K562 (cell line): ENCODE results near the gene CCDC93.

ENCODE experiments used
- ADNP ChIP-seq: fragments of 200-800 bp; sonication (Bioruptor generic); IDR thresholded peaks from 2 replicates; pipeline ENCODE4 v1.6.1; 2016; ENCODE audit warnings: missing genetic modification characterization, missing compliant biosample characterization
- FOSL1 ChIP-seq: fragments of 200-800 bp; sonication (Bioruptor generic); conservative IDR thresholded peaks from 2 replicates; pipeline ENCODE4 v1.6.1; 2016; ENCODE audit warnings: missing genetic modification characterization, missing compliant biosample characterization
- SP1 ChIP-seq: sonication (generic); formaldehyde crosslinking; IDR thresholded peaks from 2 replicates; pipeline ENCODE4 v1.8.1; 2022; ENCODE audit warnings: mild to moderate bottlenecking, missing genetic modification reagents
- TF ChIP-seq, protein P1 (sequence below), 3 experiments: IDR thresholded peaks in 2 of 3; conservative IDR thresholded peaks in 1 of 3; 2 replicates each; pipeline ENCODE4 v1.5.1; 2011 to 2012; ENCODE audit warnings: low read length in 3 of 3, mild to moderate bottlenecking in 3 of 3, control low read depth in 2 of 3, improper control_type of control experiment in 1 of 3, inconsistent platforms in 1 of 3, low read depth in 1 of 3, mixed read lengths in 1 of 3, moderate library complexity in 1 of 3; ENCODE audit not compliant: insufficient read depth in 2 of 3

GRCh38 chr2:117987121-117987520 is 26.7 kb downstream of the CCDC93 start:
- TF ChIP-seq SP1 (CRISPR knock-in tag) (no peak), ADNP (no peak), FOSL1 (tag) (no peak)
- TF ChIP-seq, protein P1, sequence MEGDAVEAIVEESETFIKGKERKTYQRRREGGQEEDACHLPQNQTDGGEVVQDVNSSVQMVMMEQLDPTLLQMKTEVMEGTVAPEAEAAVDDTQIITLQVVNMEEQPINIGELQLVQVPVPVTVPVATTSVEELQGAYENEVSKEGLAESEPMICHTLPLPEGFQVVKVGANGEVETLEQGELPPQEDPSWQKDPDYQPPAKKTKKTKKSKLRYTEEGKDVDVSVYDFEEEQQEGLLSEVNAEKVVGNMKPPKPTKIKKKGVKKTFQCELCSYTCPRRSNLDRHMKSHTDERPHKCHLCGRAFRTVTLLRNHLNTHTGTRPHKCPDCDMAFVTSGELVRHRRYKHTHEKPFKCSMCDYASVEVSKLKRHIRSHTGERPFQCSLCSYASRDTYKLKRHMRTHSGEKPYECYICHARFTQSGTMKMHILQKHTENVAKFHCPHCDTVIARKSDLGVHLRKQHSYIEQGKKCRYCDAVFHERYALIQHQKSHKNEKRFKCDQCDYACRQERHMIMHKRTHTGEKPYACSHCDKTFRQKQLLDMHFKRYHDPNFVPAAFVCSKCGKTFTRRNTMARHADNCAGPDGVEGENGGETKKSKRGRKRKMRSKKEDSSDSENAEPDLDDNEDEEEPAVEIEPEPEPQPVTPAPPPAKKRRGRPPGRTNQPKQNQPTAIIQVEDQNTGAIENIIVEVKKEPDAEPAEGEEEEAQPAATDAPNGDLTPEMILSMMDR (IDR thresholded peaks at IDR 0.05 in 2 of 3, conservative IDR thresholded peaks at IDR 0.05 in 1 of 3; ENCODE audit: insufficient read depth in 2 of 3, low read depth in 1 of 3, low read length in 3 of 3), result no peak
